Endodermal cell (in vitro differentiated cells): ENCODE data around the gene DDA1. TPM values are rescaled to one million over a fixed set of nuclear protein-coding genes. Genes with fewer than 3 reads are reported as not detected.
A peak's percentile ranks its signal among the peaks of the same experiment; 100 is the strongest.

Source experiments
- DNase-seq: peaks from one replicate; pipeline ENCODE4 v3.0.0-alpha.2; 2017
- H3K27ac ChIP-seq: 2 replicates; pipeline ENCODE4 v1.5.1; 2013; ENCODE audit warnings: mild to moderate bottlenecking, low read depth, low read length, moderate library complexity
- H3K27me3 ChIP-seq: 2 replicates; pipeline ENCODE4 v1.6.1; 2013; ENCODE audit warnings: mild to moderate bottlenecking, low read length, moderate library complexity; ENCODE audit not compliant: insufficient read depth, control insufficient read depth, poor library complexity, severe bottlenecking
- H3K36me3 ChIP-seq: 2 replicates; pipeline ENCODE4 v1.7.0; 2013; ENCODE audit warnings: mild to moderate bottlenecking, low read length, moderate library complexity; ENCODE audit not compliant: control insufficient read depth, insufficient read depth
- H3K4me1 ChIP-seq: one replicate; pipeline ENCODE4 v1.7.0; 2013; ENCODE audit warnings: low read length; ENCODE audit not compliant: control insufficient read depth, insufficient read depth
- H3K4me3 ChIP-seq: 2 replicates; pipeline ENCODE4 v1.5.1; 2013; ENCODE audit warnings: mild to moderate bottlenecking, low read length, moderate library complexity
- H3K9ac ChIP-seq: 2 replicates; pipeline ENCODE4 v1.6.1; 2013; ENCODE audit warnings: mild to moderate bottlenecking, low read length, moderate library complexity; ENCODE audit not compliant: poor library complexity, severe bottlenecking; ENCODE audit errors: extremely low read depth
- H3K9me3 ChIP-seq: 2 replicates; pipeline ENCODE4 v1.6.1; 2013; ENCODE audit warnings: mild to moderate bottlenecking, low read length, moderate library complexity; ENCODE audit not compliant: control insufficient read depth
- H3K27ac Mint-ChIP-seq: 2 replicates; pipeline ENCODE4 v1.8.0; 2020; ENCODE audit warnings: mixed read lengths
- H3K27me3 Mint-ChIP-seq: 2 replicates; pipeline ENCODE4 v1.8.0; 2021; ENCODE audit warnings: mild to moderate bottlenecking, mixed read lengths; ENCODE audit not compliant: insufficient read depth
- H3K36me3 Mint-ChIP-seq: 2 replicates; pipeline ENCODE4 v1.8.0; 2020; ENCODE audit warnings: low read depth, mixed read lengths
- H3K4me1 Mint-ChIP-seq: 2 replicates; pipeline ENCODE4 v1.8.0; 2020; ENCODE audit warnings: mixed read lengths
- H3K4me3 Mint-ChIP-seq: 2 replicates; pipeline ENCODE4 v1.8.0; 2020; ENCODE audit warnings: mild to moderate bottlenecking, moderate library complexity, mixed read lengths
- H3K9me3 Mint-ChIP-seq: 2 replicates; pipeline ENCODE4 v1.8.0; 2020; ENCODE audit warnings: mild to moderate bottlenecking, mixed read lengths
- WGBS, 2 experiments: methylation state at CpG; one replicate each; pipeline versions ENCODE4 v1.1.5 to v1.1.7; 2013; ENCODE audit warnings: missing lambda C conversion rate in 2 of 2, mixed read lengths in 1 of 2; ENCODE audit not compliant: insufficient coverage in 1 of 2, insufficient read length in 1 of 2; 5-methylcytosine and 5-hydroxymethylcytosine counted together
- total RNA-seq, 2 donors: library from RNA; stranded (reverse); fragmentation: NEBNext Ultra II Directional in 1 of 2; extraction: Animal tissue kit (Norgen Biotek cat#: 25700) in 1 of 2; gene quantifications; 2 replicates in 1 of 2; 3 replicates in 1 of 2; pipeline ENCODE4 v1.2.1, GENCODE V29; 2021
- TF ChIP-seq, protein P1 (sequence below): fragments of 200-600 bp; sonication (generic); conservative IDR thresholded peaks from 2 replicates; pipeline ENCODE4 v1.5.0; 2021; ENCODE audit warnings: antibody characterized with exemption, mild to moderate bottlenecking

The DDA1 gene
- total RNA-seq, 2 donors from 2014 or later, result 36.9 to 42.3 TPM

DNA sequence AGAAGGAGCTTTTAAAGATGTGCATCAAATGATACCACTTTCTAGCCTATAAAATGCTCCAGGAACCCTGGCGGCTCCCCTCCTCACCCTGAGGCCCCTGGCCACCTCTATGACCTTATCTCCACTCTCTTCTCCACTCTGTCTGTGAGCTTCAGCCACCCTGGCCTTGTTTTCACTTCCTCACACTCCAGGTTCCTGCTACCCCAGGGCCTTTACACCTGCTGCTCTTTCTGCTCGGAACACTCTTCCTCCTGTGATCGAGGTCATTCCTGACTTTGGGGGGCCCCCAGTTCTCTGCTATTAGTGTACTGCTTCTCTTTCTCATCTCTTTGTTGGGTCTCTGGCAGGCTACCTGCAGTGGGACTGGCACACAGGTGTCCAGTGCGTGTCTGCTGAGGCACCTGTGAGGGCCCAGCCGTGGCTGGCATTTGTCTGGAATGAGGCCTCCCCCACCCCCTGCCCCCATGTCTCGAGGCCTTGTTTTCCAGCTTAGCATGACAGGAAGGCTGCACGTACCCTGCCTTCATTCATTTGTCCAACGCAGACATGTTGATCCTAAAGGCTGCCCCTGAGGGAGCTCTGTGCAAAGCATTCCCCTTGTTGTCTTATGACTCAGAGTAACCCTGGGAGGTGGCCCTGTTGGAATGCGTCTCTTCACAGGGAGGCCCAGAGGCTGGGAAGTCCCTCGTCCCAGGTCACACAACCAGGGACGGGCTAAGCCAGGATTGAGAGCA lies 2.3 kb downstream of the DDA1 start:
- H3K9ac ChIP-seq, result peak overlapping the region; percentile 17
- no peak overlapping the region for H3K4me3 Mint-ChIP-seq
- peaks cover 22% of the 10 kb centered on the region for H3K36me3 Mint-ChIP-seq
- peak; percentile 68 for DNase-seq
- H3K9me3 Mint-ChIP-seq, result no peaks in the 10 kb centered on the region
- no peaks in the 10 kb centered on the region for H3K27me3 Mint-ChIP-seq
- H3K27ac Mint-ChIP-seq, result peak overlapping the region; percentile 89
- no peaks in the 10 kb centered on the region for H3K9me3 ChIP-seq
- no peaks in the 10 kb centered on the region for H3K27me3 ChIP-seq
- H3K4me1 ChIP-seq, result peaks cover 6% of the 10 kb centered on the region
- H3K4me3 ChIP-seq, result no peak overlapping the region
- H3K4me1 Mint-ChIP-seq, result peaks cover 13% of the 10 kb centered on the region
- peaks cover 36% of the 10 kb centered on the region for H3K36me3 ChIP-seq
- TF ChIP-seq, protein P1, sequence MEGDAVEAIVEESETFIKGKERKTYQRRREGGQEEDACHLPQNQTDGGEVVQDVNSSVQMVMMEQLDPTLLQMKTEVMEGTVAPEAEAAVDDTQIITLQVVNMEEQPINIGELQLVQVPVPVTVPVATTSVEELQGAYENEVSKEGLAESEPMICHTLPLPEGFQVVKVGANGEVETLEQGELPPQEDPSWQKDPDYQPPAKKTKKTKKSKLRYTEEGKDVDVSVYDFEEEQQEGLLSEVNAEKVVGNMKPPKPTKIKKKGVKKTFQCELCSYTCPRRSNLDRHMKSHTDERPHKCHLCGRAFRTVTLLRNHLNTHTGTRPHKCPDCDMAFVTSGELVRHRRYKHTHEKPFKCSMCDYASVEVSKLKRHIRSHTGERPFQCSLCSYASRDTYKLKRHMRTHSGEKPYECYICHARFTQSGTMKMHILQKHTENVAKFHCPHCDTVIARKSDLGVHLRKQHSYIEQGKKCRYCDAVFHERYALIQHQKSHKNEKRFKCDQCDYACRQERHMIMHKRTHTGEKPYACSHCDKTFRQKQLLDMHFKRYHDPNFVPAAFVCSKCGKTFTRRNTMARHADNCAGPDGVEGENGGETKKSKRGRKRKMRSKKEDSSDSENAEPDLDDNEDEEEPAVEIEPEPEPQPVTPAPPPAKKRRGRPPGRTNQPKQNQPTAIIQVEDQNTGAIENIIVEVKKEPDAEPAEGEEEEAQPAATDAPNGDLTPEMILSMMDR, result no peak
- H3K27ac ChIP-seq, result no peak overlapping the region
- 76 to 88% methylated on average over 7 to 11 of the region's 11 CpGs for whole genome bisulfite sequencing, 2 experiments

DNA sequence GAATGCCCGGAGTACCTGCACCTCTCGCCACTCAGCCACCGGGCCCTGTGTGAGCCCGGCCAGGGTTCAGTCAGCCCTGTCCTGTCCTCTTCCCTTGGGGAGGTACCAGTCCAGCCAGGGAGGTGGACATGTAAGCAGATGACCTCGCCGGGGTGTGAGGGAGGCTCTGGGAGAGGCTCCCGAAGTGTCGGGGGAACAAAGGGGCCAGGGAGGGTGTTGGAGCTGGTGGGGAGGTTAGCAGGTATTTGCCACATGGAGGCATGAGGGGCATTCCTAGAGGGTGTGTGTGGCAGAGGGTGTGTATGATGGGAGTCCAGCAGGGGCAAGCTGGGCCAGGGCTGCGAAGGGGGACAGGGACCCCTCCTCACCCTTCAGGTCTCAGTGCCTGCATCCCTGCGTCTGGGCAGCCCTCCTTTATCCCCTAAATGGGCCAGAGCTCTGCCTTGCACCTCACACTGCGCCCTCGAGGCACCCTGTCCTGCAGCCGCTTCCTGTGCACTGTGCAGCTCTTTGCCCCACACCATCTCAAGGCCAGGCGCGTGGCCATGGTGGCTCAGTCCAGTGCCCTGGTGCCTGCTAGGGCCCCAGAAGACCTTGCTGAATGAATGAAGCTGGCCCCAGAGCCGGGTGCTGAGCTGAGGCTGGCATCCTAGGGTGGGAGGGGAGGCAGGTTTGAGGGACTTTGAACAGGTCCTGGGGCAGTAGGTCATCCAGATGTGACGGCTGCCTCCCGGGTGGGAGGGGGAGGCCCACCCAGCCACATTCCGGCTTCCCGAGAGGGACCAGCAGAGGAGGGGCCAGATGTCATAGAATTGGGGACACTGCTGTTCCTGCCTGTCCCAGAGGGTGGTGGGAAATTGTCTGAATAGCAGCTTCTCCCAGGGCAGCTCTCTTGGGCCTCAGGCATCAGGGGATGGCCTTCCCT lies 3.1 kb downstream of the DDA1 start:
- Histone ChIP-seq H3K27me3 (no peaks in the 10 kb centered on the region), H3K4me3 (no peak overlapping the region), H3K9me3 (no peaks in the 10 kb centered on the region), H3K27ac (no peak overlapping the region), H3K9ac (peak overlapping the region; percentile 6), H3K4me1 (peaks cover 6% of the 10 kb centered on the region), H3K36me3 (peaks cover 36% of the 10 kb centered on the region)
- peaks cover 13% of the 10 kb centered on the region for H3K4me1 Mint-ChIP-seq
- H3K36me3 Mint-ChIP-seq, result peaks cover 27% of the 10 kb centered on the region
- H3K4me3 Mint-ChIP-seq, result no peak overlapping the region
- TF ChIP-seq, protein P1, result no peak
- WGBS, 2 experiments, result 93% methylated on average over 5 to 20 of the region's 20 CpGs
- no peak for DNase-seq
- no peaks in the 10 kb centered on the region for H3K9me3 Mint-ChIP-seq
- peak overlapping the region; percentile 89 for H3K27ac Mint-ChIP-seq
- H3K27me3 Mint-ChIP-seq, result no peaks in the 10 kb centered on the region

DNA sequence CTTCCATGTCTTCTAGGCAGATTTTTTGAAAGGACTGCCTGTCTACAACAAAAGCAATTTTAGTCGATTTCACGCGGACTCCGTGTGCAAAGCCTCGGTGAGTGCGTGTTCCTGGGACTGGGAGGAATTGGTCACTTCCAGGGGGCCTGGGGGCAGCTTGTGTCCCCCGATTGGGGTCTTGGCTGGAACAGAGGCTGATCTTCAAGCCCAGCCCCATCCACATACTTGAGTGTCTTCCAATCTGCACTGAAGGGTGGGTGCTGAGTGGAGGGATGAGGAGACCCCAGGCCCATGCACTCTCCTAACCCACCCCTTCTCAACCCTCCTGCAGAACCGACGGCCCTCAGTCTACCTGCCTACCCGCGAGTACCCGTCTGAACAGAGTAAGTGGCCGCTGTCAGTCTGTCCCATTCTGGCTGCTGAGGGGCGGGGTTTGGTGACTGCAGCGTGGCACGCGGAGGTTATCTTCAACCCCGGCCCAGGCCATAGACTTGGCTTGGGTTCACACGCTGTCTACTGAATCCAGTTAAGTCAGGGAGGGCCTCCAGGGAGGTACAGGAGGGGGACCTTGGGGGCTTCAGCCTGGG lies 4.7 kb downstream of the DDA1 start:
- no peak overlapping the region for H3K4me3 Mint-ChIP-seq
- WGBS, 2 experiments, result 90 to 96% methylated on average over 10 to 19 of the region's 19 CpGs
- Histone ChIP-seq H3K36me3 (peaks cover 36% of the 10 kb centered on the region), H3K9me3 (no peaks in the 10 kb centered on the region), H3K4me3 (no peak overlapping the region), H3K27ac (no peak overlapping the region), H3K9ac (no peak overlapping the region), H3K27me3 (no peaks in the 10 kb centered on the region), H3K4me1 (peaks cover 6% of the 10 kb centered on the region)
- DNase-seq, result no peak
- TF ChIP-seq, protein P1, result no peak
- peaks cover 7% of the 10 kb centered on the region for H3K4me1 Mint-ChIP-seq
- no peak overlapping the region for H3K27ac Mint-ChIP-seq
- H3K27me3 Mint-ChIP-seq, result no peaks in the 10 kb centered on the region
- no peaks in the 10 kb centered on the region for H3K9me3 Mint-ChIP-seq
- peaks cover 31% of the 10 kb centered on the region for H3K36me3 Mint-ChIP-seq
